Fibroblast of pulmonary artery (primary cell): ENCODE measurements around the gene LPP.

Experiments used
- DNase-seq: peaks from one replicate; pipeline ENCODE4 v3.0.0-alpha.2; 2010; ENCODE audit warnings: low read depth
- H3K4me3 ChIP-seq: replicated peaks from 2 replicates; pipeline ENCODE4 v1.5.1; 2011; ENCODE audit warnings: low read depth, mild to moderate bottlenecking, control low read depth, low read length, moderate library complexity
- CTCF ChIP-seq: IDR thresholded peaks from 2 replicates; pipeline ENCODE4 v1.5.1; 2011; ENCODE audit warnings: mild to moderate bottlenecking, control low read depth, low read length, inconsistent platforms; ENCODE audit errors: missing control alignments

LPP gene

GRCh38 chr3:188320757-188321156 is 166.8 kb downstream of the LPP start:
- DNase-seq = no peak
- no peak for TF ChIP-seq CTCF
- H3K4me3 ChIP-seq = no peak overlapping the region

GRCh38 chr3:188321258-188321657 is 167.3 kb downstream of the LPP start:
- no peak overlapping the region for H3K4me3 ChIP-seq
- TF ChIP-seq CTCF = no peak
- no peak for DNase-seq

DNA sequence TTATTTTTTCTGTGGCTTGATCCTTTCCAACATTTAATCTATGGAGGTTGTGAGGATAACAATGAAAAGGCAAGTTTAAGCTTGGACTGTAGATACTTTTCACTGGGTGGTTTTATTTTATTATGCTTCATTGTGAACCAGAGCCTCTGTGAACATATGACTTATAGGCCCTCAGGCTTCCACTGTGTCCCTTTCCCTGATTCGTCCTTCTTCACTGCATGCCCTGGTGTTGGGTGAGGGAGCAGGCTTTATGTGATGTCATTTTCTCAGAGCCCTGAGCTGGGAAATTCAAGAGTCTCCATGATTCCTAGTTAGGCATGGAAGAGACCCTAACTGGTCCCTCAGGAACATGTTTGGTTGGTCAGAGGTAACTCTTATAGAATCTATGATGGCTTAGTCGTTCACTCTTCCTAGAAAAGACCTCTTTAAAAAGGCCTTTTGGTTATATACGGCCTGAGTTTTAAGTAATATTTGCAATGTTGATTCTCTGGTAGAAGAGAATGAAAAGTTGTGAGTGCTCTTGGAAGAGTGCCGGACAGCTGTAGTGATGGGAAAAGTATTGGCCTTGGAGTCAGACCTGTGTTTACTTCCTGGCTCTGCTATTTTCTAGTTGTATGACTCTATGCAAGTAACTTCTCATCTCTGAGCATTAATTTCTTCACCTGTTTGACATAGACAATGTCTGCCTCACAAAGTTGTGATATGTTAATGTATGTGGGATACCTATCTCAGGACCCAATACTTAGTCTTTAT is 168.4 kb downstream of the LPP start:
- no peak overlapping the region for H3K4me3 ChIP-seq
- no peak for TF ChIP-seq CTCF
- DNase-seq = no peak

DNA sequence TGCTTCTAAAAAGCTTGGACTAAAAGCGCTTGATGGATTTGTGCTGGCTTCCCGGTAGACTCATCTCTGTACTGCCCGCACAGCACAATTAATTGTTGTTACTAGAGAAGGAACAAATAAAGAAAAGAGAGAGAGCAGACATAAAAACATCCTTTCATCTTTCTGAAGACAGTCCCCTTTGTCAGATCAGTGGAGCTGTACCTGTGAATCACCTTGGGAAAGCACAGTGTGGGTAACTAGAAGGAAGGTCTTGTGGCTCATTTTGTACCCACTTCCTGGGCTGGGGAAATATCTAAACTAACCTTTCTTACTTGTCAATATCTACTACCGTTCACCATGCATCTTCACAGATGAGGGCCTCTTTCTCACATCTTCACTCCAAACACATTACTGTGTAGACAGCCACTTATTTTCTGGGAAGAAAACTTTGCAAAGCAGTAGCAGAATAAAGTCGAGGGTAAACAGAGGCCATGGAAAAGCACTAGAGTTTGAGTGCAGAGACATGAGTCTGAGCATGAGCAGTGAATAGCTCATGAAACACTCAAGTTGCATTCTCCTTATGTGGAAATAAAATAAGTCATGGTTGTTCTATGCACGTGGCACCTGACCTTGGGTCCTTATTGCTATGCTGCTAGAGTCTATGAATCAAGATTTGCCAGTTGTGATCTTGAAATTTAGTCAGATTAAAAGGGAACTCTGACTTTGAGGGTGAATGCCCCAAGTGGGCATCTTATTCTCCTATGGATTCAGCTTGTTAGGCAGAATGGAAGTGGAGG is 169.3 kb downstream of the LPP start:
- no peak for DNase-seq
- no peak for TF ChIP-seq CTCF
- no peak overlapping the region for H3K4me3 ChIP-seq

- no peak overlapping the region for H3K4me3 ChIP-seq
- DNase-seq = peak; percentile 54
- TF ChIP-seq CTCF = no peak
Measured at GRCh38 chr3:188326111-188326510, 172.2 kb downstream of the LPP start.

- TF ChIP-seq CTCF = no peak
- no peak overlapping the region for H3K4me3 ChIP-seq
- DNase-seq = peak; percentile 64
Measured at GRCh38 chr3:188326968-188327367, 173.0 kb downstream of the LPP start.
